Activated naive CD8-positive, alpha-beta T cell (primary cell): Measurements from ENCODE around the gene PLA1A.
"Not testable (repeated sequence)": the region's sequence is repeated elsewhere in the genome, so short reads cannot be mapped to it uniquely, and the experiment has no call there.

Experiments
- H3K27ac Mint-ChIP-seq: one replicate; pipeline ENCODE4 v1.8.0; 2021; ENCODE audit warnings: mixed read lengths
- H3K27me3 Mint-ChIP-seq: one replicate; pipeline ENCODE4 v1.8.0; 2021; ENCODE audit warnings: mixed read lengths
- H3K36me3 Mint-ChIP-seq: one replicate; pipeline ENCODE4 v1.8.0; 2021; ENCODE audit warnings: mixed read lengths
- H3K4me1 Mint-ChIP-seq: one replicate; pipeline ENCODE4 v1.8.0; 2021; ENCODE audit warnings: low read depth, mixed read lengths
- H3K4me3 Mint-ChIP-seq: one replicate; pipeline ENCODE4 v1.8.0; 2021; ENCODE audit warnings: mild to moderate bottlenecking, mixed read lengths
- H3K9me3 Mint-ChIP-seq: one replicate; pipeline ENCODE4 v1.8.0; 2021; ENCODE audit warnings: low read depth, mixed read lengths

The PLA1A gene, protein sequence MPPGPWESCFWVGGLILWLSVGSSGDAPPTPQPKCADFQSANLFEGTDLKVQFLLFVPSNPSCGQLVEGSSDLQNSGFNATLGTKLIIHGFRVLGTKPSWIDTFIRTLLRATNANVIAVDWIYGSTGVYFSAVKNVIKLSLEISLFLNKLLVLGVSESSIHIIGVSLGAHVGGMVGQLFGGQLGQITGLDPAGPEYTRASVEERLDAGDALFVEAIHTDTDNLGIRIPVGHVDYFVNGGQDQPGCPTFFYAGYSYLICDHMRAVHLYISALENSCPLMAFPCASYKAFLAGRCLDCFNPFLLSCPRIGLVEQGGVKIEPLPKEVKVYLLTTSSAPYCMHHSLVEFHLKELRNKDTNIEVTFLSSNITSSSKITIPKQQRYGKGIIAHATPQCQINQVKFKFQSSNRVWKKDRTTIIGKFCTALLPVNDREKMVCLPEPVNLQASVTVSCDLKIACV

DNA sequence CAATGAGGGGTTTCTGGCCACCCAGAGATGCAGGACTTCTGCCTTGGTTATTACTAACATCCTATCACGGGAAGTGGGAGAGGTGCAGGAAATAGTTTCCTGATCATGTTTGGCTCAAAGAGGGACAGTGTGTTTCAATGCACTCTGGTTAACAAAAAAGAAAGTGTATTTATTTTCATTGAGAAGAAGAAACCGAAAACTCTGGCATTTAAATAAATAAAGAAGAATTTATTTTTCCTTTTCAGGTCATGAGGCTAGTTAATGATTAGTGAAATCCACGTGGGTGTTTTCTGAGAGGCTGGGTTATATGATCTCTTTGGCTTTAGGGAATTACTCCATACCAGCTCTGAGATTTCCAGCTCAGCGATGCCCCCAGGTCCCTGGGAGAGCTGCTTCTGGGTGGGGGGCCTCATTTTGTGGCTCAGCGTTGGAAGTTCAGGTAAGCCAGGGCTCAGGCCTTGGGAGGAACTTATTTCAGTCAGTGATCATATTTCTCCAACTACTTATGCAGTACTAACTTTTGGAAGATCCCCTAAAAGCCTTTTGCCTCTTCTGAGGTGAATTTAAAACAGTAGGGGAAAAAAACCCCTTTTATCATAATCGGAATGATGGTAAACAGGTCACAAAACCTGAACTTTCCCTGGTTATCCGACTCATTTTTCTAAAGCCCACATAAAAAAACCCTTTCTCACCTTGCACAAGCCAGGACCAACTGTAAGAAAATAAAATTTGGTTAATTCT, at the start of gene PLA1A:
Gene PLA1A (plus strand): TSS at position 338 of the 741 bp plus-strand sequence. CDS start 29 bp downstream, at position 367.
- Mint-ChIP-seq H3K4me3 (no peak within 1 kb of the TSS), H3K27me3 (peaks cover 2% of the 10 kb centered on the region), H3K4me1 (peaks cover 3% of the 10 kb centered on the region), H3K36me3 (no peaks in the 10 kb centered on the region), H3K27ac (no peak within 1 kb of the TSS), H3K9me3 (no peaks in the 10 kb centered on the region)

DNA sequence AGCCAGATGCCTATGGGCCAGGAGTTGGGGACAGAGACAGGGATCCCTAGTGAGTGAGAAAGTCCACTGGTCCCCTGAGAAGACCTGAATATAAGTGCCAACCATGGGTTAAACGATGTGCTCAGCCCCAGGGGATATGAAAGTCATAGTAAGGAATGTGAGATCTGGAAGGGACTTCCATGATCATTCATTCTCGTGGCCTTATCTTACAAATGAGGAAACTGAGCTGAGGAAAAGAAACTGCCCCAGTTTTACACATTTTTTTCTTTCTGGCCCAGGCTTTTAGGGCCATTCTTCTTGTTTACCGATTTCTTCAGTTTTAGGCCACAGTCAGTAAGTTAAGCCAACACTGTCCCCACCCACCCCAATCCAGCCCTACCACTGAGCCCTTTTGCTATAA, 49.3 kb upstream of the PLA1A start:
- H3K4me1 Mint-ChIP-seq, result no peaks in the 10 kb centered on the region
- H3K27me3 Mint-ChIP-seq, result no peaks in the 10 kb centered on the region
- no peak overlapping the region for H3K27ac Mint-ChIP-seq
- no peaks in the 10 kb centered on the region for H3K9me3 Mint-ChIP-seq
- H3K36me3 Mint-ChIP-seq, result peaks cover 2% of the 10 kb centered on the region
- no peak overlapping the region for H3K4me3 Mint-ChIP-seq

DNA sequence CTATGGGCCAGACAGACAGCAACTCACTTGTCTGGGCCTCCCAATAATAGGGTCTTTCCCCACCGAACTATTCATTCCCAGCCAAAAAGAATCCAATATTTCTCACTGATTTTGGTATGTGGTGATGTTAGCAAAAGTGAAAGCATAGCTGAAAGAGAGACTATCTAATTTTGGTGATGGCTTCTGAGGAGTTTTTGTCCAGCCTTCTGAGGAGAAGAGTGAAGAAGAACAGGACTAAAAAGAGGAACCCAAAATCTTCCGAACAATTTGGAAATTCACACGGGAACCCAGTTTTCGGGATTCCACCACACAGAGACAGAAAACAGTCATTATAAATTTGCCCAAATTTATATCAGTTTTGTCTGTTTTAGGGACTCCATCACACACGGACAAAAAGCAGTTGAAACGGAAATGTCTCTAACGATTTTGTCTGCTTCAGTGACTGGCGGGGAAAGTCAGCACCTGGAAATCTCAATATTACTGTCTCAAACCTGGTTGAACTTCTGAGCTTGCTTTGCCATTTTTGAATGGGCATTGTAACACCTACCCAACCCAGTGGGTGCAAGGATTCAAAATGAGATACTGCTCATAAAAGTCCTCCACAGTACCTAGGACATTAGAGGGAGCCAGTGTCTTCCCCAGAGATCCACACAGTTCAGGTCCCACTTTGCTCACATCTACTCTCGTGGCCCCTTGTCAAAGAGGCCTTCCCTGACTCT, 47.3 kb upstream of the PLA1A start:
- Mint-ChIP-seq H3K27me3 (no peaks in the 10 kb centered on the region), H3K9me3 (no peaks in the 10 kb centered on the region), H3K4me1 (no peaks in the 10 kb centered on the region), H3K4me3 (no peak overlapping the region), H3K27ac (no peak overlapping the region), H3K36me3 (peaks cover 2% of the 10 kb centered on the region)

DNA sequence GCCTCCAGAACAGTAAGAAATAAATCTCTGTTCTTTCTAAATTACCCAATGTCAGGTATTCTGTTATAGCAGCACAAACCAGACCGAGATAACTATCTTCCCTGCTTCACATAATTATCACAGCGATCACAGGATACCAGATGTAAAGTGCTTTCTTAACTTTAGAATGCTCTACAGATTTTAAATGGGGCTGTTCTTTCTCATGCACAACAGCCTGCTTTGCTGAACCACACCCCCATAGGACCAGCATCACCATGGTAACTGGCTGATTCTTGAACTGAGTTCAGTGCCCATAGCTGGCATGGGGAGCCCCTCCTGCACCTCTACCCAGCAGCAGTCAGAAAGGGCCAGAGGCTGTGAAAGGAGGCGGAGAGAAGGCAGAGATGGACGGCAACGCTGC, 46.1 kb upstream of the PLA1A start:
- Mint-ChIP-seq H3K36me3 (peaks cover 2% of the 10 kb centered on the region), H3K27me3 (no peaks in the 10 kb centered on the region)

DNA sequence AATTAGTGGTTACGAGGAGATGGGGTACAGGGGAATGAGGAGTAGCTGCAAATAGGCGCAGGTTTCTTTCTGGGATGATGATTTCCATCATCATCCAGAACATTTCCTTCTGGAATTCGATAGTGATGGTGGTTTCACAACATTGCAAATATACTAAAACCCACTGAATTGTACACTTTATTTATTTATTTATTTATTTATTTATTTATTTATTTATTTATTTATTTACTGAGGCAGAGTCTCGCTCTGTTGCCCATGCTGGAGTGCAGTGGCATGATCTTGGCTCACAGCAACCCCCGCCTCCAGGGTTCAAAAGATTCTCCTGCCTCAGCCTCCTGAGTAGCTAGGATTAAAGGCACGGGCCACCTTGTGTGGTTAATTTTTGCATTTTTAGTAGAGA, 44.8 kb upstream of the PLA1A start:
- H3K9me3 Mint-ChIP-seq, H3K4me3 Mint-ChIP-seq, H3K4me1 Mint-ChIP-seq, H3K27ac Mint-ChIP-seq, H3K27me3 Mint-ChIP-seq, H3K36me3 Mint-ChIP-seq: not testable (repeated sequence)

More for the DNA sequence above, 46.1 kb upstream of the PLA1A start:
- Mint-ChIP-seq H3K27ac (no peak overlapping the region), H3K4me1 (no peaks in the 10 kb centered on the region), H3K9me3 (no peaks in the 10 kb centered on the region), H3K4me3 (no peak overlapping the region)

DNA sequence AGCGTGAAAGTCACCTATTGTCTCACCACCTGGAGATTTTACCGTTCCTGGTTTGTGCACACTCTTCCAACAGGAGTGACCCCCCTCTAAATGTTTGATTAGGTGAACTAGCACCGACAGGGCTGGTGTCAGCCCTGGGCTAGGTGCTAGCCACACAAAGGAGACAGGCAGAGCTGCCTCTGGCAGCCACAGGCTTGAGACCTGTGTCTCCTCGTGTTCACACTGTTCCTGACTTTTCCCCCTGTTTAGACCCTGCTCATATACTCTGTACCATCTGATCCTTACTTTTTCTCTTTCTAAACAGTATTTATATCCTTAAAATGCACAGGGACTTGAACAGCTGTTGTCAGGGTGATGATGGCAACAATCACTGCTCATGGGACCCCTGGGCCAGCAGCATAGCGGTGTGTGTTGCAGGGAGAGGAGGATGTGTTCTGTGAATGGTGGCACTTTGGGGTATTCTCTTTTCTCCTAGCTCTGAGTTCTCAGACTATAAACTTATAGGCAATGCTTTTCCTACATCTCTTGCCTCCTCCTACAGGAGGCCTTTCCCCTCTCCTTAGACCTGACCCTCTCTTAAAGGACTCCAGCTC, 43.8 kb upstream of the PLA1A start:
- Mint-ChIP-seq H3K9me3 (no peaks in the 10 kb centered on the region), H3K4me1 (peaks cover 7% of the 10 kb centered on the region), H3K27ac (no peak overlapping the region), H3K27me3 (no peaks in the 10 kb centered on the region), H3K36me3 (peaks cover 2% of the 10 kb centered on the region), H3K4me3 (no peak overlapping the region)

DNA sequence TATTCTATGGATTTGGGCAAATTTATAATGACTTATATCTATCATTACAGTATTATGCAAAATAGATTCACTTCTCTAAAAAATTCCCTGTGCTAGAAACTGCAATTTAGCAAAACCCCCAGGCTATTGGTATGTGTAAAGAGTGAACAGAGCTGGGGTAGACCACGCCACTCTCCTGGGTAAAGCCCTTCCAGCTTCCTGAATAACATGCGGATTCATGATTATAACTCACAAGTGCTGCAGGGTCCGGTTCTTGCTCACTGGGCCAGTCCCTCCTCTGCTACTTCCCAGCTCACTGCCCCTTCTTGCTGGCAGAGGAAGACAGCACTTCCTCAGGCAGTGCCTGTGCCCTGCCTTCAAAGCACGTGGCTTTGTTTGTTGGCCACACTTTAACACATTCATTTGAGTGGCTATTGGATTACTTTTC, 42.4 kb upstream of the PLA1A start:
- Mint-ChIP-seq H3K4me1 (peaks cover 11% of the 10 kb centered on the region), H3K9me3 (no peaks in the 10 kb centered on the region), H3K27me3 (no peaks in the 10 kb centered on the region), H3K27ac (no peak overlapping the region), H3K36me3 (peaks cover 2% of the 10 kb centered on the region), H3K4me3 (no peak overlapping the region)

DNA sequence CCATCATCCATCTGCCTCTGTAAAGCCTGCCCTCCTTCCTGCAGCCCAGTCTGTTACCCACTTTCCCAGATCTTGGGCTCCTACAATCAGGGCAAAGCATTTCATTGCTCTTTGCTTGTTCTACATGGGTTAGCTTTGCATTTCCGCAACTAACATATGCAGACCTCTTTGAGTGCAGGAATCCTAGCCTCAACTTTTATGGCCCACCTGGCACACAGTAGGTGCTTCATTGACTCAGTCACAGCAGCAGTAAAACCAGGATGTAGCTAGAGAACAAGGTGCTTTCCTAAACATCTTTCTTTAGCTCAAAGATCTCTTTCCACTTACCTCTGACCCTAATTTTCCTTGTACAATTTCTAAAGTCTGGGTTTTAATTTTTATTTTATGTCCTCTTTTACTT, 41.8 kb upstream of the PLA1A start:
- Mint-ChIP-seq H3K36me3 (peaks cover 2% of the 10 kb centered on the region), H3K9me3 (no peaks in the 10 kb centered on the region), H3K4me1 (peaks cover 11% of the 10 kb centered on the region), H3K27me3 (no peaks in the 10 kb centered on the region), H3K4me3 (no peak overlapping the region), H3K27ac (no peak overlapping the region)

DNA sequence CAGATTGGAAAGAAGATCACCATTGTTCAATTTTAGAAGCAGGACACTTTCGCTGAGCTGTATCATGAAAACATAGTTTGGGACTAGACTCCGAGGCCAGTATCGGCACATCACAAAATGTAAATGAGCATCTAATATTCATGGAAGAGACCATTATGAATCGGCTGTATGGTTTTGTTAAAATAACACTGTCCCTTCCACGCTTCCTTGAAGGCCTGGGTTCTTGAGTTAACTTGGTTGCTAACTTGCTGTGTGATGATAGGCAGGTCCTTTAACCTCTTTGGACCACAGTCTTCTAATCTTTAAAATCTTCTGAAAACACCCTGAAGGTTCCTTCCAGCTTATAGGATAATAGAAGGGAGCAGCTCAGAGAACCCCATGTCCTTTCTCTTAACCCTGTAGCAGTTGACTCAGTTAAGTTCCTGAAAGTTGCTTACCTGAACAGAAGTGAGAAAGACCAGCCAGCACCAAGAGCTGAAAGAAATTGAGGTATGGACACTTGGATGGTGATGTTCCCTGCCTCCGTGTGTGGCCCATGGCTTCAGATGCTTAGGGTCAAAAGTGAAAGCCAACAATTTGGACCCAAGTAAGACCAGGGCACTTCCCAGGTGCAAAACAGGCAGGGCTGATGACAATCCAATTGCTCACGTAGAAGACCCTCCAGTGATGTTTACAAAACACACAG, 40.4 kb upstream of the PLA1A start:
- no peaks in the 10 kb centered on the region for H3K36me3 Mint-ChIP-seq
- H3K27me3 Mint-ChIP-seq, result no peaks in the 10 kb centered on the region
- peaks cover 11% of the 10 kb centered on the region for H3K4me1 Mint-ChIP-seq
- no peak overlapping the region for H3K27ac Mint-ChIP-seq
- H3K9me3 Mint-ChIP-seq, result no peaks in the 10 kb centered on the region
- no peak overlapping the region for H3K4me3 Mint-ChIP-seq

DNA sequence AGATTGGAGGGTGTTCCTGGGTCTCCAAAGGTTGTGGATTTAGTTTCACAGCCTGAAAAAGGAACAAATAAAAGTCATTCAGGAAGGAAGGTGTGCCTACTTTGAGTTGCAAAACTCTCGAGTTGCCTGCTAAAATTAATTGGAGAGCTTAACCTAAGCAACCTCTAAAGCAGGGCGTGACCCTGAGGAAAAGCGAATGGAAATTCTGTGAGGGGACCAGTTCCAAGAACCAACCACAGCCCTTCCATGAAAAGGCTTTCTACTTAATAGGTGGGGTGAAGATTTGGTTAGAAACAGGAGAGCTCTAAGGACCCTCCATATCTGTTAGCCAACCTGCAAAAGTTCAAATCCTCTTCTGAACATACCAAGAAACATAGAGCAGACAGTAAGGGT, 39.8 kb upstream of the PLA1A start:
- Mint-ChIP-seq H3K4me1 (peaks cover 16% of the 10 kb centered on the region), H3K27ac (no peak overlapping the region), H3K27me3 (no peaks in the 10 kb centered on the region), H3K36me3 (no peaks in the 10 kb centered on the region), H3K4me3 (no peak overlapping the region), H3K9me3 (no peaks in the 10 kb centered on the region)

DNA sequence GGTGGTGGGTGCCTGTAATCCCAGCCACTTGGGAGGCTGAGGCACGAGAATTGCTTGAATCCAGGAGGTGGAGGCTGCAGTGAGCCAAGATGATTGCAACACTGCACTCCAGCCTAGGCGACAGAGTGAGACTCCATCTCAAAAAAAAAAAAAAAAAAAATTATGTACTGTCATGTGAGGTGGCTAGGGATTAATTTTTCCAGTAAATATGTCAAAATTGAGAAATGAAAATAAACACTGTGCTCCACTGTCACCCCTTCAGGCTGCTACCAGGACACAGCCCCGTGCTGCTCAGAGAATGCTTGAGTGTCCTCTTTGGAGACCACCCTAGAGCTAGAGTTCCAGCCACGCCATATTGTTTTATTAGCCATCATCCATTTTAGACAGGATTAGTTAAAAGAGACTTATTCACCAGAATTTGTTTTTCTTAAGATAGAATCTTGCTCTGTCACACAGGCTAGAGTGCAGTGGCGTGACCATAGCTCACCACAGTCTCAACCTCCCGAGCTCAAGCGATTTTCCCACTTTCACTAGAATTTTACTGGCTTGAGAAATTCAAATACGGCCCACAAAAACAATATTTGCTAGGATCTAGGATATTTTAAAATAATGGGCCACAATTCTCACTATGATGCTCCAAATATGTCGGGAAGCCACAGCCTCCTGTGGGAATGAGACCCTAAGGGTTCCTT, 38.9 kb upstream of the PLA1A start:
- Mint-ChIP-seq H3K27me3 (no peaks in the 10 kb centered on the region), H3K27ac (no peak overlapping the region), H3K9me3 (no peaks in the 10 kb centered on the region), H3K36me3 (no peaks in the 10 kb centered on the region), H3K4me3 (no peak overlapping the region), H3K4me1 (peaks cover 16% of the 10 kb centered on the region)

DNA sequence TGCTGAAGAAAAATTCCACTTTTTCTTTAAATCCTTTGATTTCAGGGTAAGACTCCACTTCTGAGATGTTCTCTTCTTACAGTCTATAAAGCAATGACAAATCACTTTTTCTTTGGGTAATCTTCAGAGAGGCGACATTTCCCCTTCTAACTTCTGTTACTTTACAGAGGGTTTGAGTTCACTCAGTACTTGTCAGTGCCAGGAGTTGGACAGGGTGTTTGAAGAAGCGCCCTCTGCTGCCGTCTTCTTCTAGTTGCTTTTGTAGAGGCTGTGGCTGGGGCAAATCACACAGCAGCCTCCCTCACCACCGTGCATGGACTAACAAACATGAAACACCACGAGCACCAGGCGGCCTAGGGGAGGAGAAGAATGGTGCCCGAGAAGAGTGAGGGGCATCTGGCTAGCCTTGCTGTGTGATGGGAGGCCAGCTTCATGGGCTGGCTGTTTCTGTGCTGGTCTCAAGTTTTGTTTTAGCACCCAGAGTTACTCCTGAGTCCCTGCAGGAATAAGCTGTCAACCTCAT, 38.2 kb upstream of the PLA1A start, which contains the start of gene CD80:
Gene CD80 (minus strand): TSS at position 174 of the 523 bp plus-strand sequence. CDS start 1,886 bp downstream, outside the sequence.
- H3K9me3 Mint-ChIP-seq, result no peaks in the 10 kb centered on the region
- no peaks in the 10 kb centered on the region for H3K36me3 Mint-ChIP-seq
- no peak within 1 kb of the TSS for H3K27ac Mint-ChIP-seq
- H3K4me3 Mint-ChIP-seq, result peak within 1 kb of the TSS; percentile 1
- no peaks in the 10 kb centered on the region for H3K27me3 Mint-ChIP-seq
- peaks cover 16% of the 10 kb centered on the region for H3K4me1 Mint-ChIP-seq

DNA sequence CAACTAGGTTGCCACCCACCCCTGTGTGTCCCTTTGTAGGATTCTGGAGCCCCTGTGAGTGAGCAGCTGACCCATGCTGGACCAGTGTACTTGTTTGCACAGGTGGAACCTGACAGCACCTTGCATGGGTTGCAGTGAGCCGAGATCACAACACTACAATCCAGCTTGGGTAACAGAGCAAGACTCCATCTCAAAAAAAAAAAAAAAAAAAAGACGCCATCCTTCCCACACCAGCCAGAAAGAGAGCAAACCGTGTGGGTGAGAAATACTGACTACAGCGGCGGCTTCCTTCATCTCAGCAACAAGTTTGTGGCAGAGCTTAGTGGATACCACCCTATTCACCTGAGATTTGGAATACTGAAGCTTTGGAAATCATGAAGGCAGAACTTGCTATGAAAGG, 37.5 kb upstream of the PLA1A start:
- Mint-ChIP-seq H3K27me3 (no peaks in the 10 kb centered on the region), H3K9me3 (no peaks in the 10 kb centered on the region), H3K4me1 (peaks cover 16% of the 10 kb centered on the region), H3K4me3 (no peak overlapping the region), H3K36me3 (no peaks in the 10 kb centered on the region), H3K27ac (no peak overlapping the region)
